Vagina (tissue), 2 donors: ENCODE measurements around the gene SCNN1G.

Source experiments
- POLR2A ChIP-seq, 2 donors: fragments of 450-650 bp; IDR thresholded peaks; one replicate each; pipeline ENCODE4 v1.6.1; 2017; ENCODE audit warnings: antibody characterized with exemption in 2 of 2, mild to moderate bottlenecking in 2 of 2, moderate library complexity in 2 of 2
- POLR2AphosphoS5 ChIP-seq, 2 donors: sonication (generic); formaldehyde crosslinking; IDR thresholded peaks; one replicate each; pipeline ENCODE4 v1.9.0; 2017; ENCODE audit warnings: antibody characterized with exemption in 2 of 2, mild to moderate bottlenecking in 2 of 2, low read depth in 1 of 2; ENCODE audit not compliant: insufficient read depth in 1 of 2

- TF ChIP-seq POLR2A (IDR thresholded peaks at IDR 0.05) (no peak), POLR2AphosphoS5 (IDR thresholded peaks at IDR 0.05; ENCODE audit: insufficient read depth in 1 of 2, low read depth in 1 of 2) (no peak)
These were observed 41.5 kb upstream of the SCNN1G start for GRCh38 chr16:23141033-23141432.
